ENCODE results near the gene ZNF678. TPM values are rescaled to one million over a fixed set of nuclear protein-coding genes. Genes with fewer than 3 reads are reported as not detected.
"Not testable (repeated sequence)": the region's sequence is repeated elsewhere in the genome, so short reads cannot be mapped to it uniquely, and the experiment has no call there.

ZNF678 gene
- total RNA-seq, 2 donors from 2014 or later = 13.0 to 15.1 TPM

GRCh38 chr1:227710474-227710873, 147.1 kb downstream of the ZNF678 start:
- peaks cover 21% of the 10 kb centered on the region in 2 donors for H3K9me3 Mint-ChIP-seq
- not testable (repeated sequence) for DNase-seq; H3K4me3 Mint-ChIP-seq; H3K27me3 Mint-ChIP-seq (ENCODE audit: low read depth); H3K27ac Mint-ChIP-seq; ATAC-seq (replicated peaks in 1 of 2)
- H3K36me3 Mint-ChIP-seq (ENCODE audit: insufficient read depth in 2 of 2) = peaks cover 14 to 16% of the 10 kb centered on the region in 2 donors
- H3K4me1 Mint-ChIP-seq (ENCODE audit: low read depth) = peaks cover 15% of the 10 kb centered on the region

DNA sequence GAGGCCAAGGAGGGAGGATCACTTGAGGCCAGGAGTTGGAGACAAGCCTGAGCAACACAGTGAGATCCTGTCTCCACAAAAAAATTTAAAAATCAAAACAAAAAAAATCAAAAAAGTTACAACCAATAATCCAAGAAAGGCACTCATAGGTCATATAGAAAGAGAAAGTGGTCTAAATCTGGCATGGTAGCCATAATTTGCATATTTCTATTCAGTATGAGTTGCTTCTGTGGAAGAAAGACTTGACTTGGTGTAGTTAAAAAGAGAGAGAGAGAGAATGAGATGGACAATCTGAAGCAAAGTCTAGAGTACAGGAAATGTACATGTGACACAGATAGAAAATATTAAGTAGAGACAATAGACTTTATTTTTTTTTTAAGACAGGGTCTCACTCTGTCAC, 149.3 kb downstream of the ZNF678 start:
- DNase-seq = no peak
- Mint-ChIP-seq H3K36me3 (ENCODE audit: insufficient read depth in 2 of 2) (peaks cover 17 to 24% of the 10 kb centered on the region in 2 donors), H3K27ac (no peak overlapping the region), H3K27me3 (ENCODE audit: low read depth) (no peaks in the 10 kb centered on the region), H3K9me3 (peaks cover 23 to 29% of the 10 kb centered on the region in 2 donors), H3K4me3 (no peak overlapping the region), H3K4me1 (ENCODE audit: low read depth) (peaks cover 12% of the 10 kb centered on the region)
- peak in 1 of 2 donors; percentile 36 for ATAC-seq (replicated peaks in 1 of 2)

- peaks cover 45 to 46% of the 10 kb centered on the region in 2 donors for H3K9me3 Mint-ChIP-seq
- no peaks in the 10 kb centered on the region for H3K27me3 Mint-ChIP-seq (ENCODE audit: low read depth)
- H3K36me3 Mint-ChIP-seq (ENCODE audit: insufficient read depth in 2 of 2) = peaks cover 39 to 46% of the 10 kb centered on the region in 2 donors
- H3K27ac Mint-ChIP-seq = no peak overlapping the region
- no peak overlapping the region for H3K4me3 Mint-ChIP-seq
- DNase-seq (no peak), ATAC-seq (replicated peaks in 1 of 2) (no peak)
- no peaks in the 10 kb centered on the region for H3K4me1 Mint-ChIP-seq (ENCODE audit: low read depth)
Observed at GRCh38 chr1:227718932-227719331, 155.6 kb downstream of the ZNF678 start.

GRCh38 chr1:227723474-227723873, 160.1 kb downstream of the ZNF678 start:
- H3K4me1 Mint-ChIP-seq (ENCODE audit: low read depth) = peaks cover 7% of the 10 kb centered on the region
- peaks cover 29% of the 10 kb centered on the region in 2 donors for H3K36me3 Mint-ChIP-seq (ENCODE audit: insufficient read depth in 2 of 2)
- peaks cover 11% of the 10 kb centered on the region for H3K27me3 Mint-ChIP-seq (ENCODE audit: low read depth)
- H3K27ac Mint-ChIP-seq = peak overlapping the region; percentile 44
- DNase-seq (no peak), ATAC-seq (replicated peaks in 1 of 2) (no peak)
- H3K4me3 Mint-ChIP-seq = no peak overlapping the region
- peaks cover 26 to 30% of the 10 kb centered on the region in 2 donors for H3K9me3 Mint-ChIP-seq

- Mint-ChIP-seq H3K36me3 (ENCODE audit: insufficient read depth in 2 of 2) (peaks cover 22 to 23% of the 10 kb centered on the region in 2 donors), H3K4me1 (ENCODE audit: low read depth) (peaks cover 17% of the 10 kb centered on the region), H3K4me3 (no peak overlapping the region), H3K27ac (no peak overlapping the region), H3K27me3 (ENCODE audit: low read depth) (peaks cover 11% of the 10 kb centered on the region), H3K9me3 (peaks cover 20 to 23% of the 10 kb centered on the region in 2 donors)
- DNase-seq (no peak), ATAC-seq (replicated peaks in 1 of 2) (no peak)
Observed at GRCh38 chr1:227725046-227725445, 161.7 kb downstream of the ZNF678 start.

GRCh38 chr1:227726318-227726717, 163.0 kb downstream of the ZNF678 start:
- H3K27me3 Mint-ChIP-seq (ENCODE audit: low read depth) = peaks cover 11% of the 10 kb centered on the region
- H3K9me3 Mint-ChIP-seq = peaks cover 13 to 15% of the 10 kb centered on the region in 2 donors
- DNase-seq (no peak), ATAC-seq (replicated peaks in 1 of 2) (no peak)
- H3K27ac Mint-ChIP-seq = no peak overlapping the region
- no peak overlapping the region for H3K4me3 Mint-ChIP-seq
- peaks cover 17% of the 10 kb centered on the region for H3K4me1 Mint-ChIP-seq (ENCODE audit: low read depth)
- peaks cover 13 to 14% of the 10 kb centered on the region in 2 donors for H3K36me3 Mint-ChIP-seq (ENCODE audit: insufficient read depth in 2 of 2)

Other genes with a start within 250 kb of the ZNF678 start
- gene CDC42BPA, start 245.1 kb upstream of the ZNF678 start, total RNA-seq = 10 to 100 TPM in 1 of 2 donors, 1 to 10 TPM in 1; 6.2 to 11.6 TPM
- gene JMJD4, start 171.7 kb downstream of the ZNF678 start, total RNA-seq = 10 to 100 TPM in 1 of 2 donors, 1 to 10 TPM in 1; 8.7 to 11.1 TPM
- gene SNAP47, start 171.9 kb downstream of the ZNF678 start, total RNA-seq = 10 to 100 TPM; 34.0 to 35.3 TPM

All from activated T-cell treated with anti-CD3 and anti-CD28 coated beads, Interleukin-2, amount 50 U/mL, for 72 hours (primary cell).